ENCODE measurements around the gene NACC2.

- TF ChIP-seq CTCF (IDR thresholded peaks at IDR 0.05) (no peak), POLR2AphosphoS5 (IDR thresholded peaks at IDR 0.05; ENCODE audit: low read depth, low read length) (no peak), TCF7L2 (IDR thresholded peaks at IDR 0.05; ENCODE audit: low read depth, low read length) (no peak)
- TF ChIP-seq, protein P1, sequence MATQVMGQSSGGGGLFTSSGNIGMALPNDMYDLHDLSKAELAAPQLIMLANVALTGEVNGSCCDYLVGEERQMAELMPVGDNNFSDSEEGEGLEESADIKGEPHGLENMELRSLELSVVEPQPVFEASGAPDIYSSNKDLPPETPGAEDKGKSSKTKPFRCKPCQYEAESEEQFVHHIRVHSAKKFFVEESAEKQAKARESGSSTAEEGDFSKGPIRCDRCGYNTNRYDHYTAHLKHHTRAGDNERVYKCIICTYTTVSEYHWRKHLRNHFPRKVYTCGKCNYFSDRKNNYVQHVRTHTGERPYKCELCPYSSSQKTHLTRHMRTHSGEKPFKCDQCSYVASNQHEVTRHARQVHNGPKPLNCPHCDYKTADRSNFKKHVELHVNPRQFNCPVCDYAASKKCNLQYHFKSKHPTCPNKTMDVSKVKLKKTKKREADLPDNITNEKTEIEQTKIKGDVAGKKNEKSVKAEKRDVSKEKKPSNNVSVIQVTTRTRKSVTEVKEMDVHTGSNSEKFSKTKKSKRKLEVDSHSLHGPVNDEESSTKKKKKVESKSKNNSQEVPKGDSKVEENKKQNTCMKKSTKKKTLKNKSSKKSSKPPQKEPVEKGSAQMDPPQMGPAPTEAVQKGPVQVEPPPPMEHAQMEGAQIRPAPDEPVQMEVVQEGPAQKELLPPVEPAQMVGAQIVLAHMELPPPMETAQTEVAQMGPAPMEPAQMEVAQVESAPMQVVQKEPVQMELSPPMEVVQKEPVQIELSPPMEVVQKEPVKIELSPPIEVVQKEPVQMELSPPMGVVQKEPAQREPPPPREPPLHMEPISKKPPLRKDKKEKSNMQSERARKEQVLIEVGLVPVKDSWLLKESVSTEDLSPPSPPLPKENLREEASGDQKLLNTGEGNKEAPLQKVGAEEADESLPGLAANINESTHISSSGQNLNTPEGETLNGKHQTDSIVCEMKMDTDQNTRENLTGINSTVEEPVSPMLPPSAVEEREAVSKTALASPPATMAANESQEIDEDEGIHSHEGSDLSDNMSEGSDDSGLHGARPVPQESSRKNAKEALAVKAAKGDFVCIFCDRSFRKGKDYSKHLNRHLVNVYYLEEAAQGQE (IDR thresholded peaks at IDR 0.05; ENCODE audit: insufficient read depth in 1 of 2, low read depth in 2 of 2, low read length in 1 of 2), result no peak
Measured at GRCh38 chr9:135968601-135969000, 126.5 kb downstream of the NACC2 start.
